SK-N-SH (cell line): ENCODE data around the gene POU3F3. TPM values are rescaled to one million over a fixed set of nuclear protein-coding genes. Genes with fewer than 3 reads are reported as not detected.

Source experiments
- CTCF ChIA-PET: fragments of 300-600, 350-600 bp; formaldehyde crosslinking; extraction: SDS; loops from one replicate; lab custom pipeline; 2021; lab: Yijun Ruan, JAX
- POLR2A ChIA-PET: fragments of 350-600 bp; sonication (Branson Sonifier 250); formaldehyde crosslinking; extraction: SDS; loops from one replicate; lab custom pipeline; 2020; ENCODE audit warnings: antibody characterized with exemption, inconsistent platforms; lab: Yijun Ruan, JAX
- DNase-seq: peaks from one replicate; pipeline ENCODE4 v3.0.0; 2012
- H2AFZ ChIP-seq: fragments of 200-600 bp; sonication (generic); 2 replicates; pipeline ENCODE4 v1.8.1; 2016; ENCODE audit warnings: antibody characterized with exemption, mild to moderate bottlenecking, low read depth
- H3F3A ChIP-seq: fragments of 200-600 bp; sonication (generic); replicated peaks from 2 replicates; pipeline ENCODE3; 2016; ENCODE audit warnings: antibody characterized with exemption, mild to moderate bottlenecking; ENCODE audit not compliant: insufficient read depth
- H3K27ac ChIP-seq, 2 experiments: fragments of 200-500 bp in 1 of 2; fragments of 200-600 bp in 1 of 2; sonication (Bioruptor generic) in 1 of 2; sonication (generic), shearing (Covaris generic) in 1 of 2; 2 replicates each; pipeline versions ENCODE4 v1.5.1 to v1.6.1; 2014 to 2016; ENCODE audit warnings: low read depth in 2 of 2, inconsistent platforms in 1 of 2, low read length in 1 of 2, mild to moderate bottlenecking in 1 of 2, mixed read lengths in 1 of 2
- H3K27me3 ChIP-seq: fragments of 200-600 bp; sonication (generic), shearing (Covaris generic); 2 replicates; pipeline ENCODE4 v1.6.1; 2016; ENCODE audit warnings: mixed run types; ENCODE audit not compliant: insufficient read depth
- H3K36me3 ChIP-seq, 2 experiments: fragments of 200-500 bp in 1 of 2; fragments of 200-600 bp in 1 of 2; sonication (Bioruptor generic) in 1 of 2; sonication (generic) in 1 of 2; replicated peaks in 1 of 2; 2 replicates each; pipeline versions ENCODE3 to v1.5.1; 2014 to 2016; ENCODE audit warnings: low read length in 1 of 2, mild to moderate bottlenecking in 1 of 2; ENCODE audit not compliant: insufficient read depth in 2 of 2, control insufficient read depth in 1 of 2
- H3K4me1 ChIP-seq, 2 experiments: fragments of 200-500 bp in 1 of 2; fragments of 200-600 bp in 1 of 2; sonication (Bioruptor generic) in 1 of 2; sonication (generic), shearing (Covaris generic) in 1 of 2; 2 replicates each; pipeline versions ENCODE4 v1.5.1 to v1.6.1; 2014 to 2016; ENCODE audit warnings: low read depth in 1 of 2, low read length in 1 of 2, mixed run types in 1 of 2; ENCODE audit not compliant: insufficient read depth in 2 of 2, control insufficient read depth in 1 of 2
- H3K4me2 ChIP-seq: fragments of 200-600 bp; sonication (generic), shearing (Covaris generic); 2 replicates; pipeline ENCODE4 v1.6.1; 2017; ENCODE audit warnings: mixed run types
- H3K4me3 ChIP-seq, 2 experiments: fragments of 200-500 bp in 1 of 2; fragments of 200-600 bp in 1 of 2; sonication (Bioruptor generic) in 1 of 2; sonication (generic), shearing (Covaris generic) in 1 of 2; 2 replicates each; pipeline versions ENCODE4 v1.5.1 to v1.8.1; 2014 to 2016; ENCODE audit warnings: low read depth in 2 of 2, inconsistent platforms in 1 of 2, low read length in 1 of 2, mild to moderate bottlenecking in 1 of 2, mixed read lengths in 1 of 2, moderate library complexity in 1 of 2
- H3K79me2 ChIP-seq: fragments of 200-600 bp; sonication (generic); 2 replicates; pipeline ENCODE4 v1.8.1; 2017; ENCODE audit warnings: mild to moderate bottlenecking; ENCODE audit not compliant: insufficient read depth
- H3K9ac ChIP-seq: fragments of 200-600 bp; sonication (generic); 2 replicates; pipeline ENCODE4 v1.6.1; 2017; ENCODE audit warnings: mixed run types
- H3K9me2 ChIP-seq: fragments of 200-600 bp; sonication (generic); 2 replicates; pipeline ENCODE4 v1.6.1; 2017; ENCODE audit warnings: mixed run types
- H3K9me3 ChIP-seq: fragments of 200-600 bp; sonication (generic); 2 replicates; pipeline ENCODE4 v1.6.1; 2017; ENCODE audit warnings: mixed run types, mild to moderate bottlenecking, moderate library complexity
- H4K20me1 ChIP-seq: fragments of 200-600 bp; sonication (generic); 2 replicates; pipeline ENCODE4 v1.6.1; 2017; ENCODE audit warnings: mild to moderate bottlenecking, mixed run types; ENCODE audit not compliant: insufficient read depth
- EP300 ChIP-seq, 2 experiments: IDR thresholded peaks; 2 replicates each; pipeline versions ENCODE4 v1.4.0 to v1.6.1; 2012; ENCODE audit warnings: borderline replicate concordance in 1 of 2, low read depth in 1 of 2, low read length in 1 of 2
- EZH2phosphoT487 ChIP-seq: fragments of 200-600 bp; sonication (generic); IDR thresholded peaks from 2 replicates; pipeline ENCODE4 v1.6.1; 2017; ENCODE audit warnings: low read depth, mixed run types, mild to moderate bottlenecking, antibody characterized with exemption, moderate library complexity, borderline replicate concordance
- GATA2 ChIP-seq: sonication (generic); formaldehyde crosslinking; IDR thresholded peaks from 2 replicates; pipeline ENCODE4 v1.5.0; 2020; ENCODE audit warnings: mild to moderate bottlenecking, missing genetic modification reagents
- JUND ChIP-seq: IDR thresholded peaks from 2 replicates; pipeline ENCODE4 v1.4.0; 2012
- MXI1 ChIP-seq: IDR thresholded peaks from 2 replicates; pipeline ENCODE4 v1.6.1; 2012; ENCODE audit warnings: mild to moderate bottlenecking, low read depth, low read length, improper control_type of control experiment
- NFIC ChIP-seq: IDR thresholded peaks from 2 replicates; pipeline ENCODE4 v1.4.0; 2012; ENCODE audit warnings: borderline replicate concordance
- RAD21 ChIP-seq: IDR thresholded peaks from 2 replicates; pipeline ENCODE4 v1.6.1; 2012; ENCODE audit warnings: mild to moderate bottlenecking, low read length
- RFX5 ChIP-seq: IDR thresholded peaks from 2 replicates; pipeline ENCODE4 v1.6.1; 2012; ENCODE audit warnings: mild to moderate bottlenecking, improper control_type of control experiment, low read length
- TAF1 ChIP-seq: IDR thresholded peaks from 2 replicates; pipeline ENCODE4 v1.6.1; 2012; ENCODE audit warnings: low read depth, mild to moderate bottlenecking, low read length, moderate library complexity, borderline replicate concordance
- WGBS: methylation state at CpG from one replicate; pipeline ENCODE4 v1.1.6; 2017; ENCODE audit warnings: low lambda C conversion rate; 5-methylcytosine and 5-hydroxymethylcytosine counted together
- polyA plus RNA-seq, 3 experiments: library from polyadenylated mRNA; depleted of rRNA; stranded (reverse); fragments of >200 nt; gene quantifications; 2 replicates each; pipeline ENCODE4 v1.2.3, GENCODE V29; 2012
- TF ChIP-seq, protein P1 (sequence below): IDR thresholded peaks from 2 replicates; pipeline ENCODE4 v1.4.0; 2012; ENCODE audit warnings: low read depth, borderline replicate concordance
- TF ChIP-seq, protein P2 (sequence below): IDR thresholded peaks from 2 replicates; pipeline ENCODE4 v1.4.0; 2012; ENCODE audit warnings: low read depth, borderline replicate concordance
- TF ChIP-seq, protein P3 (sequence below): fragments of 200-600 bp; sonication (generic); IDR thresholded peaks from 2 replicates; pipeline ENCODE4 v1.6.1; 2017; ENCODE audit warnings: antibody characterized with exemption, mild to moderate bottlenecking, moderate library complexity

Gene POU3F3
- polyA plus RNA-seq, 1 of the 3 experiments (the other 2 are of a cell fraction), result not detected

DNA sequence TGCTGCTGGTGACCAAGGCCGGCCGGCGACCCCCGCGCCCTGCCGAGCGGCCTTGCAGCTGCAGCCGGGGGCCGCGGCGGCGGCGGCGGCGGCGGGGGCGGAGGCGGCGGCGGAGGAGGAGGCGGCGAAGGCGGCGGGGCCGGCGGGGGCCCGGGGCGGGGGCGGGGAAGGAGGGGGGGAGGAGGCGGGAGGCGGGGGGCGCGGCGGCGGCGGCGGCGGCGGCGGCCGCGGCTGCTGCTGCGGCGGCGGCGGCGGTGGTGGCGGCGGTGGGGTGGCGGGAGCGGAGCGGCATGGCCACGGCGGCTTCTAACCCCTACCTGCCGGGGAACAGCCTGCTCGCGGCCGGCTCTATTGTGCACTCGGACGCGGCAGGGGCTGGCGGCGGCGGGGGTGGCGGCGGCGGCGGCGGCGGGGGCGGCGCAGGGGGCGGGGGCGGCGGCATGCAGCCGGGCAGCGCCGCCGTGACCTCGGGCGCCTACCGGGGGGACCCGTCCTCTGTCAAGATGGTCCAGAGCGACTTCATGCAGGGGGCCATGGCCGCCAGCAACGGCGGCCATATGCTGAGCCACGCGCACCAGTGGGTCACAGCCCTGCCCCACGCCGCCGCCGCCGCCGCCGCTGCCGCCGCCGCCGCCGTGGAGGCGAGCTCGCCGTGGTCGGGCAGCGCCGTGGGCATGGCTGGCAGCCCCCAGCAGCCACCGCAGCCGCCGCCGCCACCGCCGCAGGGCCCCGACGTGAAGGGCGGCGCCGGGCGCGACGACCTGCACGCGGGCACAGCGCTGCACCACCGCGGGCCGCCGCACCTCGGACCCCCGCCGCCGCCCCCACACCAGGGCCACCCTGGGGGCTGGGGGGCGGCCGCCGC lies 1.5 kb downstream of the POU3F3 start:
- ChIA-PET POLR2A (no interaction called here), CTCF (interaction anchor here (2.0 kb wide), 1 partner anchor 896 kb away, joined by 5 read pairs; no protein-coding TSS in a partner anchor)
- H2AFZ ChIP-seq, result no peak overlapping the region
- peaks cover 65% of the 10 kb centered on the region for H3K27me3 ChIP-seq
- peaks cover 0 to 4% of the 10 kb centered on the region in 2 experiments; a peak in 1 of 4 replicates for H3K4me1 ChIP-seq
- no peak overlapping the region; a peak in 1 of 4 replicates for H3K4me3 ChIP-seq
- no peak overlapping the region for H3K4me2 ChIP-seq
- no peaks in the 10 kb centered on the region for H3K79me2 ChIP-seq
- WGBS, result under 1% methylated on average over 30 of the region's 135 CpGs
- H3F3A ChIP-seq, result peaks cover 2% of the 10 kb centered on the region
- H3K27ac ChIP-seq, result no peak overlapping the region
- no peaks in the 10 kb centered on the region for H3K9me2 ChIP-seq
- TF ChIP-seq TAF1 (no peak), JUND (no peak), RAD21 (no peak), EP300 (IDR thresholded peaks at IDR 0.05; ENCODE audit: borderline replicate concordance in 1 of 2, low read depth in 1 of 2, low read length in 1 of 2) (no peak), MXI1 (no peak), RFX5 (no peak), GATA2 (CRISPR knock-in tag) (no peak), NFIC (no peak)
- TF ChIP-seq, protein P1, sequence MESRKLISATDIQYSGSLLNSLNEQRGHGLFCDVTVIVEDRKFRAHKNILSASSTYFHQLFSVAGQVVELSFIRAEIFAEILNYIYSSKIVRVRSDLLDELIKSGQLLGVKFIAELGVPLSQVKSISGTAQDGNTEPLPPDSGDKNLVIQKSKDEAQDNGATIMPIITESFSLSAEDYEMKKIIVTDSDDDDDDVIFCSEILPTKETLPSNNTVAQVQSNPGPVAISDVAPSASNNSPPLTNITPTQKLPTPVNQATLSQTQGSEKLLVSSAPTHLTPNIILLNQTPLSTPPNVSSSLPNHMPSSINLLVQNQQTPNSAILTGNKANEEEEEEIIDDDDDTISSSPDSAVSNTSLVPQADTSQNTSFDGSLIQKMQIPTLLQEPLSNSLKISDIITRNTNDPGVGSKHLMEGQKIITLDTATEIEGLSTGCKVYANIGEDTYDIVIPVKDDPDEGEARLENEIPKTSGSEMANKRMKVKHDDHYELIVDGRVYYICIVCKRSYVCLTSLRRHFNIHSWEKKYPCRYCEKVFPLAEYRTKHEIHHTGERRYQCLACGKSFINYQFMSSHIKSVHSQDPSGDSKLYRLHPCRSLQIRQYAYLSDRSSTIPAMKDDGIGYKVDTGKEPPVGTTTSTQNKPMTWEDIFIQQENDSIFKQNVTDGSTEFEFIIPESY, result no peak
- TF ChIP-seq, protein P2, sequence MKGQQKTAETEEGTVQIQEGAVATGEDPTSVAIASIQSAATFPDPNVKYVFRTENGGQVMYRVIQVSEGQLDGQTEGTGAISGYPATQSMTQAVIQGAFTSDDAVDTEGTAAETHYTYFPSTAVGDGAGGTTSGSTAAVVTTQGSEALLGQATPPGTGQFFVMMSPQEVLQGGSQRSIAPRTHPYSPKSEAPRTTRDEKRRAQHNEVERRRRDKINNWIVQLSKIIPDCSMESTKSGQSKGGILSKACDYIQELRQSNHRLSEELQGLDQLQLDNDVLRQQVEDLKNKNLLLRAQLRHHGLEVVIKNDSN, result no peak
- DNase-seq, result peak; percentile 56
- no peak overlapping the region for H3K9ac ChIP-seq
- H3K36me3 ChIP-seq, result no peaks in the 10 kb centered on the region
- H4K20me1 ChIP-seq, result no peaks in the 10 kb centered on the region
- H3K9me3 ChIP-seq, result no peaks in the 10 kb centered on the region

DNA sequence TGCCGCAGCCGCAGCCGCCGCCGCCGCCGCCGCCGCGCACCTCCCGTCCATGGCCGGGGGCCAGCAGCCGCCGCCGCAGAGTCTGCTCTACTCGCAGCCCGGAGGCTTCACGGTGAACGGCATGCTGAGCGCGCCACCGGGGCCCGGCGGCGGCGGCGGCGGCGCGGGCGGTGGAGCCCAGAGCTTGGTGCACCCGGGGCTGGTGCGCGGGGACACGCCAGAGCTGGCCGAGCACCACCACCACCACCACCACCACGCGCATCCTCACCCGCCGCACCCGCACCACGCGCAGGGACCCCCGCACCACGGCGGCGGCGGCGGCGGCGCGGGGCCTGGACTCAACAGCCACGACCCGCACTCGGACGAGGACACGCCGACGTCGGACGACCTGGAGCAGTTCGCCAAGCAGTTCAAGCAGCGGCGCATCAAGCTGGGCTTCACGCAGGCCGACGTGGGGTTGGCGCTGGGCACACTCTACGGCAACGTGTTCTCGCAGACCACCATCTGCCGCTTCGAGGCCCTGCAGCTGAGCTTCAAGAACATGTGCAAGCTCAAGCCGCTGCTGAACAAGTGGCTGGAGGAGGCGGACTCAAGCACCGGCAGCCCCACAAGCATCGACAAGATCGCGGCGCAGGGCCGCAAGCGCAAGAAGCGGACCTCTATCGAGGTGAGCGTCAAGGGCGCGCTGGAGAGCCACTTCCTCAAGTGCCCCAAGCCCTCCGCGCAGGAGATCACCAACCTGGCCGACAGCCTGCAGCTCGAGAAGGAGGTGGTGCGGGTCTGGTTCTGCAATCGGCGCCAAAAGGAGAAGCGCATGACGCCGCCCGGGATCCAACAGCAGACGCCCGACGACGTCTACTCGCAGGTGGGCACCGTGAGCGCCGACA lies 2.4 kb downstream of the POU3F3 start:
- H2AFZ ChIP-seq, result no peak overlapping the region
- no peak overlapping the region for H3K4me3 ChIP-seq
- ChIA-PET CTCF (no interaction called here), POLR2A (no interaction called here)
- no peak overlapping the region for H3K4me2 ChIP-seq
- no peaks in the 10 kb centered on the region for H3K79me2 ChIP-seq
- H3K36me3 ChIP-seq, result no peaks in the 10 kb centered on the region
- H3K9me2 ChIP-seq, result no peaks in the 10 kb centered on the region
- H3K27me3 ChIP-seq, result peaks cover 59% of the 10 kb centered on the region
- no peaks in the 10 kb centered on the region for H3K9me3 ChIP-seq
- DNase-seq, result peak; percentile 51
- no peak overlapping the region for H3K9ac ChIP-seq
- peaks cover 2% of the 10 kb centered on the region for H3F3A ChIP-seq
- H3K27ac ChIP-seq, result no peak overlapping the region
- no peaks in the 10 kb centered on the region for H4K20me1 ChIP-seq
- TF ChIP-seq EZH2phosphoT487, result 0 out of 2 replicates have a peak, but pooled peaks have one; percentile 65
- TF ChIP-seq, protein P3, sequence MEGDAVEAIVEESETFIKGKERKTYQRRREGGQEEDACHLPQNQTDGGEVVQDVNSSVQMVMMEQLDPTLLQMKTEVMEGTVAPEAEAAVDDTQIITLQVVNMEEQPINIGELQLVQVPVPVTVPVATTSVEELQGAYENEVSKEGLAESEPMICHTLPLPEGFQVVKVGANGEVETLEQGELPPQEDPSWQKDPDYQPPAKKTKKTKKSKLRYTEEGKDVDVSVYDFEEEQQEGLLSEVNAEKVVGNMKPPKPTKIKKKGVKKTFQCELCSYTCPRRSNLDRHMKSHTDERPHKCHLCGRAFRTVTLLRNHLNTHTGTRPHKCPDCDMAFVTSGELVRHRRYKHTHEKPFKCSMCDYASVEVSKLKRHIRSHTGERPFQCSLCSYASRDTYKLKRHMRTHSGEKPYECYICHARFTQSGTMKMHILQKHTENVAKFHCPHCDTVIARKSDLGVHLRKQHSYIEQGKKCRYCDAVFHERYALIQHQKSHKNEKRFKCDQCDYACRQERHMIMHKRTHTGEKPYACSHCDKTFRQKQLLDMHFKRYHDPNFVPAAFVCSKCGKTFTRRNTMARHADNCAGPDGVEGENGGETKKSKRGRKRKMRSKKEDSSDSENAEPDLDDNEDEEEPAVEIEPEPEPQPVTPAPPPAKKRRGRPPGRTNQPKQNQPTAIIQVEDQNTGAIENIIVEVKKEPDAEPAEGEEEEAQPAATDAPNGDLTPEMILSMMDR, result no peak
- 31% methylated on average over 12 of the region's 106 CpGs for WGBS
- peaks cover 0 to 4% of the 10 kb centered on the region in 2 experiments; a peak in 1 of 4 replicates for H3K4me1 ChIP-seq
